OCI-LY1 (cell line): Measurements from ENCODE around the gene MPZ.

Experiments
- H2AFZ ChIP-seq: fragments of 200-600 bp; sonication (generic), shearing (Covaris generic); 2 replicates; pipeline ENCODE4 v1.6.0; 2014; ENCODE audit warnings: antibody characterized with exemption, mild to moderate bottlenecking, low read length
- H3F3A ChIP-seq: fragments of 200-600 bp; sonication (generic), shearing (Covaris generic); 2 replicates; pipeline ENCODE4 v1.6.0; 2014; ENCODE audit warnings: mild to moderate bottlenecking, antibody characterized with exemption, low read length, moderate library complexity; ENCODE audit not compliant: insufficient read depth
- H3K27ac ChIP-seq: fragments of 200-600 bp; sonication (generic); 2 replicates; pipeline ENCODE4 v1.5.1; 2014; ENCODE audit warnings: low read length, mixed run types, mild to moderate bottlenecking, low read depth; ENCODE audit not compliant: poor library complexity, severe bottlenecking
- H3K27me3 ChIP-seq: fragments of 200-600 bp; sonication (generic); 2 replicates; pipeline ENCODE4 v1.6.0; 2014; ENCODE audit warnings: antibody characterized with exemption, mild to moderate bottlenecking, low read length, moderate library complexity; ENCODE audit not compliant: insufficient read depth
- H3K36me3 ChIP-seq: fragments of 200-600 bp; sonication (generic); 2 replicates; pipeline ENCODE4 v1.6.1; 2014; ENCODE audit warnings: mild to moderate bottlenecking, antibody characterized with exemption, low read length, moderate library complexity, mixed read lengths; ENCODE audit not compliant: insufficient read depth
- H3K4me1 ChIP-seq: fragments of 200-600 bp; sonication (generic); 2 replicates; pipeline ENCODE4 v1.5.1; 2014; ENCODE audit warnings: mild to moderate bottlenecking, low read length, moderate library complexity; ENCODE audit not compliant: insufficient read depth, severe bottlenecking
- H3K4me2 ChIP-seq: fragments of 200-600 bp; sonication (generic), shearing (Covaris generic); 2 replicates; pipeline ENCODE4 v1.6.1; 2014; ENCODE audit warnings: low read length
- H3K4me3 ChIP-seq: fragments of 200-600 bp; sonication (generic); 2 replicates; pipeline ENCODE4 v1.5.1; 2014; ENCODE audit warnings: low read length, low read depth, mild to moderate bottlenecking, mixed read lengths; ENCODE audit not compliant: poor library complexity, severe bottlenecking
- H3K79me2 ChIP-seq: fragments of 200-600 bp; shearing (Covaris generic); 2 replicates; pipeline ENCODE4 v1.6.1; 2016; ENCODE audit warnings: mixed run types, low read length, mixed read lengths; ENCODE audit not compliant: insufficient read depth
- H3K9ac ChIP-seq: fragments of 200-600 bp; sonication (generic), shearing (Covaris generic); 2 replicates; pipeline ENCODE4 v1.6.1; 2014; ENCODE audit warnings: mild to moderate bottlenecking, low read length, mixed read lengths
- H3K9me2 ChIP-seq: fragments of 200-600 bp; sonication (generic), shearing (Covaris generic); 2 replicates; pipeline ENCODE4 v1.6.1; 2014; ENCODE audit warnings: low read depth, mild to moderate bottlenecking, low read length, mixed read lengths
- H3K9me3 ChIP-seq: fragments of 200-600 bp; shearing (Covaris generic); 2 replicates; pipeline ENCODE4 v1.6.1; 2014; ENCODE audit warnings: low read length, mixed read lengths
- H4K20me1 ChIP-seq: fragments of 200-600 bp; sonication (generic), shearing (Covaris generic); 2 replicates; pipeline ENCODE4 v1.6.0; 2016; ENCODE audit warnings: mild to moderate bottlenecking, low read length; ENCODE audit not compliant: insufficient read depth
- EZH2 ChIP-seq: fragments of 200-600 bp; sonication (generic), shearing (Covaris generic); IDR thresholded peaks from 2 replicates; pipeline ENCODE4 v1.8.0; 2017; ENCODE audit warnings: borderline replicate concordance, mixed run types, mild to moderate bottlenecking, antibody characterized with exemption, low read length, moderate library complexity, mixed read lengths
- TF ChIP-seq, protein P1 (sequence below): fragments of 200-600 bp; sonication (generic), shearing (Covaris generic); IDR thresholded peaks from 2 replicates; pipeline ENCODE4 v1.5.1; 2017; ENCODE audit warnings: mild to moderate bottlenecking, antibody characterized with exemption, low read length, moderate library complexity, mixed read lengths

The MPZ gene

DNA sequence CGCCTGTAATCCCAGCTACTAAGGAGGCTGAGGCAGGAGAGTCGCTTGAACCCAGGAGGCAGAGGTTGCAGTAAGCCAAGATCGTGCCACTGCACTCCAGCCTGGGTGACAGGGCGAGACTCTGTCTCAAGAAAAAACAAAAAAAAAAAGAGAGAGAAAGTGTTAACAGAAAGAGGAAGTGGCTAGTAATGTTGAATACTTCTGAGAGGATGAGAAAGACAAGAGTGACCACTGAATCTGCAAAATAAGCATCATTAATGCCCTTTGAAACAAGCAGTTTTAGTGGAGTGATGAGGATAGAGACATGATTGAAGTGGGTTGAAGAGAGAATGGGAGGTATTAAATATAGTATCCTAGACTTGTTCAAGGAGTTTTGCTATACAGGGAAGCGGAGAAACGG, 11.7 kb downstream of the MPZ start:
- Histone ChIP-seq H3K79me2 (no peaks in the 10 kb centered on the region), H3K9ac (no peak overlapping the region), H3K9me2 (no peaks in the 10 kb centered on the region), H3K27ac (no peak overlapping the region), H3K27me3 (no peaks in the 10 kb centered on the region), H4K20me1 (no peaks in the 10 kb centered on the region), H3K4me3 (no peak overlapping the region), H3F3A (no peaks in the 10 kb centered on the region), H3K4me2 (no peak overlapping the region), H3K9me3 (no peaks in the 10 kb centered on the region), H3K4me1 (peaks cover 6% of the 10 kb centered on the region), H3K36me3 (no peaks in the 10 kb centered on the region), H2AFZ (no peak overlapping the region)
- TF ChIP-seq, protein P1, sequence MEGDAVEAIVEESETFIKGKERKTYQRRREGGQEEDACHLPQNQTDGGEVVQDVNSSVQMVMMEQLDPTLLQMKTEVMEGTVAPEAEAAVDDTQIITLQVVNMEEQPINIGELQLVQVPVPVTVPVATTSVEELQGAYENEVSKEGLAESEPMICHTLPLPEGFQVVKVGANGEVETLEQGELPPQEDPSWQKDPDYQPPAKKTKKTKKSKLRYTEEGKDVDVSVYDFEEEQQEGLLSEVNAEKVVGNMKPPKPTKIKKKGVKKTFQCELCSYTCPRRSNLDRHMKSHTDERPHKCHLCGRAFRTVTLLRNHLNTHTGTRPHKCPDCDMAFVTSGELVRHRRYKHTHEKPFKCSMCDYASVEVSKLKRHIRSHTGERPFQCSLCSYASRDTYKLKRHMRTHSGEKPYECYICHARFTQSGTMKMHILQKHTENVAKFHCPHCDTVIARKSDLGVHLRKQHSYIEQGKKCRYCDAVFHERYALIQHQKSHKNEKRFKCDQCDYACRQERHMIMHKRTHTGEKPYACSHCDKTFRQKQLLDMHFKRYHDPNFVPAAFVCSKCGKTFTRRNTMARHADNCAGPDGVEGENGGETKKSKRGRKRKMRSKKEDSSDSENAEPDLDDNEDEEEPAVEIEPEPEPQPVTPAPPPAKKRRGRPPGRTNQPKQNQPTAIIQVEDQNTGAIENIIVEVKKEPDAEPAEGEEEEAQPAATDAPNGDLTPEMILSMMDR: no peak
- TF ChIP-seq EZH2: no peak

DNA sequence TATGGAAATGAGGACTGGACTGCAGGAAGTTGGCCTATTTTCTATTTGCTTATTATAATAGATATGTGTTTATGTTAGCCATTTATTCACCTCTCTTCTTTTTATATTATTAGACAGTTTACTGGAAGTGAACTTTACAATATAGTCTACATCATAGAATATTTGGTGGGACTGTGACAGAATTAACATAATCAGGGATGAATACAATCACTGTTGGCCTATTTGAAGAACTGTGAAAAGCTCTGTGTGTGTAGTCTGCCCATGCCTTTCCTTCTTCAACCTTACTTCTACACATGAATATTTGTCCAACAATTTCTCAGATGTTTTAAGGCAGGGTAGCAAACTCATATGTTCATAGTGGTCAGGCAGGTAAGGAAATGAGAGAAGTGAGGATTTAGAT, 12.4 kb downstream of the MPZ start:
- Histone ChIP-seq H3K27me3 (no peaks in the 10 kb centered on the region), H4K20me1 (no peaks in the 10 kb centered on the region), H3K4me1 (peaks cover 6% of the 10 kb centered on the region), H3K36me3 (no peaks in the 10 kb centered on the region), H2AFZ (no peak overlapping the region), H3F3A (no peaks in the 10 kb centered on the region), H3K4me2 (no peak overlapping the region), H3K27ac (no peak overlapping the region), H3K4me3 (no peak overlapping the region), H3K9me2 (no peaks in the 10 kb centered on the region), H3K9me3 (no peaks in the 10 kb centered on the region), H3K9ac (no peak overlapping the region), H3K79me2 (no peaks in the 10 kb centered on the region)
- TF ChIP-seq, protein P1: no peak
- TF ChIP-seq EZH2: no peak

DNA sequence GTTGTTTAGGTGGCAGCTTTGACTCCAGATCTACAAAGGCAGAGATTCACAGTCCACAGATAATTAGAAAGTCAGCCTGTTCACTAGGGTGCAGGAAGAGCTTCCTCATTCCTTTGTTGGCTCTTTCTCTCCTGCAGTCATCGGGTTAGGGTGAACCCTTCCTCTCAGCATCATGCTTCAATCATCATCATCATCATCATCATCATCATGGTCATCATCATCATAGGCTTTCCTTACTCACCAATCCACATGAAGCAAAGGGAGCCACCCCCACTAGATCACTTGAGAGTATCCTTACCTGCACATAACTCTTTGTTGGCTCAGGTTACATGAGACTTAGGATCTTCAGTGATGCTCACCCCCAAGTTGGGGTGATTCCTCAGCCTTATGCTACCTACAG, 19.0 kb downstream of the MPZ start:
- Histone ChIP-seq H3K79me2 (no peaks in the 10 kb centered on the region), H3F3A (no peaks in the 10 kb centered on the region), H3K9me3 (no peaks in the 10 kb centered on the region), H2AFZ (no peak overlapping the region), H3K9ac (no peak overlapping the region), H3K4me2 (no peak overlapping the region), H3K4me3 (no peak overlapping the region), H4K20me1 (no peaks in the 10 kb centered on the region), H3K27me3 (no peaks in the 10 kb centered on the region), H3K36me3 (no peaks in the 10 kb centered on the region), H3K27ac (no peak overlapping the region), H3K4me1 (no peaks in the 10 kb centered on the region), H3K9me2 (no peaks in the 10 kb centered on the region)
- TF ChIP-seq, protein P1: no peak
- no peak for TF ChIP-seq EZH2
